HFFc6 (cell line): ENCODE results near the gene ATP6V0E1. TPM values are rescaled to one million over a fixed set of nuclear protein-coding genes. Genes with fewer than 3 reads are reported as not detected.
A peak's percentile ranks its signal among the peaks of the same experiment; 100 is the strongest.

Source experiments
- DNase-seq: peaks from one replicate; pipeline ENCODE4 v3.0.0-alpha.2; 2018
- H3K27ac Mint-ChIP-seq: 2 replicates; pipeline ENCODE4 v1.8.0; 2020; ENCODE audit warnings: mild to moderate bottlenecking, mixed read lengths
- H3K27me3 Mint-ChIP-seq: 2 replicates; pipeline ENCODE4 v1.8.0; 2021; ENCODE audit warnings: mild to moderate bottlenecking, moderate library complexity, mixed read lengths; ENCODE audit not compliant: insufficient read depth
- H3K36me3 Mint-ChIP-seq: 2 replicates; pipeline ENCODE4 v1.8.0; 2021; ENCODE audit warnings: low read depth, mixed read lengths
- H3K4me1 Mint-ChIP-seq: 2 replicates; pipeline ENCODE4 v1.8.0; 2020; ENCODE audit warnings: low read depth, mixed read lengths
- H3K4me3 Mint-ChIP-seq: 2 replicates; pipeline ENCODE4 v1.8.0; 2020; ENCODE audit warnings: mild to moderate bottlenecking, moderate library complexity, mixed read lengths
- H3K9me3 Mint-ChIP-seq: 2 replicates; pipeline ENCODE4 v1.8.0; 2020; ENCODE audit warnings: mild to moderate bottlenecking, mixed read lengths
- CTCF ChIP-seq: fragments of 200-600 bp; sonication (generic); IDR thresholded peaks from 2 replicates; pipeline ENCODE4 v1.5.0; 2021; ENCODE audit warnings: antibody characterized with exemption, mild to moderate bottlenecking
- total RNA-seq, 6 experiments: library from RNA; stranded (reverse); fragmentation: NEBNext Ultra II Directional; extraction: Animal tissue kit (Norgen Biotek cat#: 25700); gene quantifications; 2 replicates in 1 of 6; 3 replicates in 5 of 6; pipeline ENCODE4 v1.2.3, GENCODE V29; 2021

ATP6V0E1 gene
- total RNA-seq, 6 experiments from 2014 or later, result 462 to 606 (median 488) TPM

GRCh38 chr5:173056783-173057061 lies 73.2 kb downstream of the ATP6V0E1 start:
- no peak for DNase-seq
- H3K27me3 Mint-ChIP-seq, result peaks cover 2% of the 10 kb centered on the region; the same call in 1 of the 2 replicates
- H3K9me3 Mint-ChIP-seq, result no peaks in the 10 kb centered on the region
- H3K36me3 Mint-ChIP-seq, result no peaks in the 10 kb centered on the region
- peak overlapping the region; percentile 93 for H3K4me3 Mint-ChIP-seq
- H3K27ac Mint-ChIP-seq, result peak overlapping the region; percentile 96
- no peak for TF ChIP-seq CTCF
- peaks cover 46% of the 10 kb centered on the region for H3K4me1 Mint-ChIP-seq

- H3K9me3 Mint-ChIP-seq, result no peaks in the 10 kb centered on the region
- H3K27me3 Mint-ChIP-seq, result peaks cover 2% of the 10 kb centered on the region; the same call in 1 of the 2 replicates
- peaks cover 45% of the 10 kb centered on the region for H3K4me1 Mint-ChIP-seq
- peak overlapping the region; percentile 93 for H3K4me3 Mint-ChIP-seq
- DNase-seq, result peak; percentile 98
- no peak; the same call in 1 of the 2 replicates for TF ChIP-seq CTCF
- H3K27ac Mint-ChIP-seq, result peak overlapping the region; percentile 96
- H3K36me3 Mint-ChIP-seq, result no peaks in the 10 kb centered on the region
Observed at GRCh38 chr5:173057062-173057924, 73.7 kb downstream of the ATP6V0E1 start.

- H3K4me1 Mint-ChIP-seq, result peaks cover 20% of the 10 kb centered on the region
- H3K27ac Mint-ChIP-seq, result no peak overlapping the region
Observed at GRCh38 chr5:173062141-173062540, 78.6 kb downstream of the ATP6V0E1 start.

GRCh38 chr5:173065155-173065554 lies 81.6 kb downstream of the ATP6V0E1 start:
- TF ChIP-seq CTCF, result no peak
- Mint-ChIP-seq H3K4me1 (peaks cover 19% of the 10 kb centered on the region), H3K9me3 (no peaks in the 10 kb centered on the region), H3K36me3 (0 out of 2 replicates have a peak, but pooled peaks cover 5% of the 10 kb centered on the region), H3K27ac (peak overlapping the region; percentile 5; the same call in 1 of the 2 replicates), H3K27me3 (no peaks in the 10 kb centered on the region; the same call in 1 of the 2 replicates), H3K4me3 (peak overlapping the region; percentile 25; the same call in 1 of the 2 replicates)
- no peak for DNase-seq

More at GRCh38 chr5:173062141-173062540, 78.6 kb downstream of the ATP6V0E1 start:
- Mint-ChIP-seq H3K9me3 (no peaks in the 10 kb centered on the region), H3K4me3 (no peak overlapping the region), H3K27me3 (no peaks in the 10 kb centered on the region; the same call in 1 of the 2 replicates), H3K36me3 (0 out of 2 replicates have a peak, but pooled peaks cover 5% of the 10 kb centered on the region)
- no peak for TF ChIP-seq CTCF
- DNase-seq, result no peak

GRCh38 chr5:173069671-173070070 lies 86.1 kb downstream of the ATP6V0E1 start:
- no peaks in the 10 kb centered on the region for H3K36me3 Mint-ChIP-seq
- H3K4me1 Mint-ChIP-seq, result peaks cover 15% of the 10 kb centered on the region
- H3K4me3 Mint-ChIP-seq, result no peak overlapping the region
- TF ChIP-seq CTCF, result no peak
- H3K27ac Mint-ChIP-seq, result no peak overlapping the region
- no peaks in the 10 kb centered on the region; the same call in 1 of the 2 replicates for H3K27me3 Mint-ChIP-seq
- H3K9me3 Mint-ChIP-seq, result no peaks in the 10 kb centered on the region
- DNase-seq, result no peak
